ACC112 (cell line): ENCODE data around the gene TFB2M.

Experiments used
- H2AFZ ChIP-seq: fragments of 200-600 bp; sonication (generic); one replicate; pipeline ENCODE4 v1.6.0; 2017; ENCODE audit warnings: antibody characterized with exemption, low read length; ENCODE audit not compliant: unreplicated experiment
- H3K27ac ChIP-seq: fragments of 200-600 bp; sonication (generic); 2 replicates; pipeline ENCODE4 v1.5.1; 2014; ENCODE audit warnings: low read depth, mild to moderate bottlenecking, antibody characterized with exemption, low read length, moderate library complexity
- H3K27me3 ChIP-seq: fragments of 200-600 bp; sonication (generic); 2 replicates; pipeline ENCODE4 v1.6.1; 2014; ENCODE audit warnings: mild to moderate bottlenecking, antibody characterized with exemption, low read length, moderate library complexity, mixed read lengths; ENCODE audit not compliant: insufficient read depth
- H3K36me3 ChIP-seq: fragments of 200-600 bp; sonication (generic); 2 replicates; pipeline ENCODE4 v1.6.1; 2016; ENCODE audit warnings: mild to moderate bottlenecking, antibody characterized with exemption, low read length, moderate library complexity, mixed read lengths; ENCODE audit not compliant: insufficient read depth
- H3K4me1 ChIP-seq: fragments of 200-600 bp; sonication (generic); one replicate; pipeline ENCODE4 v1.6.1; 2016; ENCODE audit warnings: low read length, mixed read lengths; ENCODE audit not compliant: insufficient read depth, unreplicated experiment, control insufficient read depth
- H3K4me3 ChIP-seq: fragments of 200-600 bp; sonication (generic); 2 replicates; pipeline ENCODE4 v1.5.1; 2014; ENCODE audit warnings: mild to moderate bottlenecking, low read depth, low read length
- H3K79me2 ChIP-seq: fragments of 200-600 bp; sonication (generic); one replicate; pipeline ENCODE4 v1.6.0; 2016; ENCODE audit warnings: low read length; ENCODE audit not compliant: control insufficient read depth, unreplicated experiment, insufficient read depth

The TFB2M gene

DNA sequence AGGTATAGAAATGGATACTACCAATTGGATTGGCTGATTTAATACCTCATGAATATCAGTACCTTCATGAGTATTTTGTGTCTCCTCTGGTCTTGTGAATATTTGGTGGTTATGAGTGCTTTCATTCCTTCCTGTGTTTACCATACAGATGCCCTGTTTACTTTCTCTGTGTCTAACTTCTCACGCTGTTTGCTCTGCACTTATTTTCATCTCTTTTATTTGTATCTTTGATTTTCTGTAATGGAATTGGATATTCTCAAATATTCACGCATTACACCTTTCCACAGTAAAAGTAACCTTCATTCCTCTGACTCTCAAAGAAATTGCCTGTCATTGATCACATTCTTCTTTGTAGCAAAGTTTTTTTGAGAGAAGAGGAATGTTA lies 17.0 kb upstream of the TFB2M start:
- H3K36me3 ChIP-seq = no peaks in the 10 kb centered on the region
- no peak overlapping the region for H2AFZ ChIP-seq
- peaks cover 40% of the 10 kb centered on the region for H3K79me2 ChIP-seq
- no peaks in the 10 kb centered on the region for H3K27me3 ChIP-seq
- H3K4me1 ChIP-seq = peaks cover 32% of the 10 kb centered on the region
- H3K4me3 ChIP-seq = no peak overlapping the region
- peak overlapping the region; percentile 48 for H3K27ac ChIP-seq

DNA sequence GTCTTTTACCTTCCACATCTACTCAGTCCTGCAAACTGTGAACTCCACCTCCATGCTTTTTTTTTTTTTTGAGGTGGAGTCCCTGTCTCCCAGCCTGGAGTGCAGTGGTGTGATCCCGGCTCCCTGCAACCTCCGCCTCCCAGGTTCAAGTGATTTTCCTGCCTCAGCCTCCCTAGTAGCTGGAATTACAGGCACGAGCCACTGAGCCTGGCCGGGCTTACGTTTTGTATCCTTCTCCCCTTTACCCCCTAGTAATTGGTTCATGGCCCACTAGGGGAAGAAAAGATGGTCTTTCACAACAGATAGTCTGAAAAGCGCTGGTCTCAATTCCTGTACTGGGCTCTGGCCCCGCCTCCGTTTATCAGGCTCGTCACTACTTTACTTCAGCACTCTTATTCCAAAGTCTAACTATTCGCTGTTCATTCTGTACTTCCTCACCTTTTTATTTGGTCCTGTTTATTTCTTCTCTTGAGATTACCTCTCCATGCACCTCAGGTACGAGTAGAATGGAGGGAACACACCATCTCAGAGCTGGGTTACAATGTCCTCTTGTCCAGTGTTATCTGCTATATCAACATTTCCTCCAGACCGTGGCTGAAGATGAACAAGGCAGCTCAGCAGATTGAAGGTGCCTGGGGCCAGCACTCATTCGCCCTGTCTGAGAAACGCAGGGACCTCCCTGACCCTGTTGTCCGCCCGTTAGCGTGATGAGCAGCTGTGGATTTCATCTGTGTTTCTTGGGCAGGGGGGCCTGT lies 16.4 kb upstream of the TFB2M start:
- peaks cover 41% of the 10 kb centered on the region for H3K79me2 ChIP-seq
- peak overlapping the region; percentile 48; the same call in 1 of the 2 replicates for H3K27ac ChIP-seq

DNA sequence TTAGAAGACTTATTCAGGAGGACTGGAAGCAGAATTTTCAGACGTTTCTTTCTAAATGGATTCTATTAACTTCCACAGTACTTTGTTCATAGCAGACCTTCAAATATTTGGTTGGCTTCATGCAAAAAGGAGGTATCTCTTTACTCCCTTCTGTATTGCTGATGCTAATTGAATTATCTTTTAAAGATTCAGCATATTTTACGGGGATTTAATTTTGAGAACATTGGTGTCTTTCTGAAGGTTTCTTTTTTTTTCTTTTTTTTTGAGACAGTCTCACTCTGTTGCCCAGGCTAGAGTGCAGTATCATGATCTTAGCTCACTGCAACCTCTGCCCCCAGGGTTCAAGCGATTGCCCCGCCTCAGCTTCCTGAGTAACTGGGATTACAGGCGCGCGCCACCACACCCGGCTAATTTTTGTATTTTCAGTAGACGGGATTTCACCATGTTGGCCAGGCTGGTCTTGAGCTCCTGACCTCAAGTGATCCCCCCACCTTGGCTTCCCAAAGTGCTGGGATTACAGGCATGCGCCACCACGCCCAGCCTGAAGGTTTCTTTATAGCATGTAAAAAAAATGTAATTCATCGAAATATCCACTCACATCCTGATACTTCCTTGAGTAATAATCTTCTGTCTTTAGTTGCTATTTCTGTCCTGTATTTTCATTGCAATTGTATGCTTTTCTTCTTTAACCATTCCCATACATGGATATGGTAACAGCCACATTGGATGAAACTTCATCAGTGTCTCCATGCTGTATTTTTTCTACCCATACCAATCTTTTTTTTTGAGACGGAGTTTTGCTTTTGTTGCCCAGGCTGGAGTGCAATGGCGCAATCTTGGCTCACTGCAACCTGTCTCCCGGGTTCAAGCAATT lies 14.7 kb upstream of the TFB2M start:
- H3K27ac ChIP-seq = no peak overlapping the region
- H3K4me1 ChIP-seq = peaks cover 32% of the 10 kb centered on the region
- peaks cover 45% of the 10 kb centered on the region for H3K79me2 ChIP-seq
- no peak overlapping the region for H3K4me3 ChIP-seq
- no peaks in the 10 kb centered on the region for H3K36me3 ChIP-seq
- no peak overlapping the region for H2AFZ ChIP-seq
- no peaks in the 10 kb centered on the region for H3K27me3 ChIP-seq

More for the DNA sequence above, 16.4 kb upstream of the TFB2M start:
- Histone ChIP-seq H3K27me3 (no peaks in the 10 kb centered on the region), H3K4me3 (no peak overlapping the region), H3K4me1 (peaks cover 35% of the 10 kb centered on the region), H2AFZ (no peak overlapping the region), H3K36me3 (no peaks in the 10 kb centered on the region)

DNA sequence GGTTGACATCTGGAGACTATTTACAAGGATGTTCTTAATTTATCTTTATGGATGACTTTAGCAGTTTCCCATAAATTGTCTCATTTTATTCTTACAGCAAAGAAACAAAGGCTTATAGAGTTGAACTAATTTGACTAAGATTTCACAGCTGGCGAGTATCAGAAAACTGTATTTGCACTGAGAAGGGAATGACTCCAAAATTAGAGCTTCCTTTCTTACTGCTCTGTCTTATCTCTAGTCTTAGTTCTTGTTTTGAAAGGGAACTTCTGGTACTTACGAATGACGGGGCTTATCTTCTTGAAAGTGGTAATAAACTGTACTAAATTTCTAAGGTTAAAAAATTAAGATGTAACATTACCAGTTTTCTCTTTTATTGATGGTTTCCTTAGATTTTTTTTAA lies 13.8 kb upstream of the TFB2M start:
- H3K4me1 ChIP-seq = peaks cover 32% of the 10 kb centered on the region
- H3K36me3 ChIP-seq = no peaks in the 10 kb centered on the region
- H2AFZ ChIP-seq = no peak overlapping the region
- H3K27me3 ChIP-seq = no peaks in the 10 kb centered on the region
- H3K27ac ChIP-seq = no peak overlapping the region
- H3K79me2 ChIP-seq = peaks cover 46% of the 10 kb centered on the region
- no peak overlapping the region for H3K4me3 ChIP-seq

DNA sequence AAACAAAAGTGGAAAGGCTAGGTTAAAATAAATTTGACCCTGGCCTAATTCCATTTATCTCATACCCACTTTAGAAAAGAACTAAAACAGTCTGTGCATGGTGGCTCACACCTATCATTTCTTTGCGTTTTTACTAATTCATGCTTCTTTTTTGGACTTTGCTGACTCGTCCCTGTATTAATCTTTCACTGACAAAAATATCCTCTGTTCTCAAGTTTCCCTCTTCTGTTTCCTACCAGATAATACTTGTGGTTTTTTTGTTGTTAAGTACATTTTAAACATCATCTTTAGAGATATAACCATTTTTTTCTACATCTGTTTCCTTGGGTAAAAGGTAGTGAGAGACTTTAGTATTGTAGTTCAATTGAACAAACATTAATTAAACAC lies 11.7 kb upstream of the TFB2M start:
- peaks cover 18% of the 10 kb centered on the region for H3K4me1 ChIP-seq
- peaks cover 47% of the 10 kb centered on the region for H3K79me2 ChIP-seq
- H3K4me3 ChIP-seq = no peak overlapping the region
- no peak overlapping the region for H2AFZ ChIP-seq
- H3K36me3 ChIP-seq = no peaks in the 10 kb centered on the region
- H3K27ac ChIP-seq = no peak overlapping the region
- no peaks in the 10 kb centered on the region for H3K27me3 ChIP-seq

DNA sequence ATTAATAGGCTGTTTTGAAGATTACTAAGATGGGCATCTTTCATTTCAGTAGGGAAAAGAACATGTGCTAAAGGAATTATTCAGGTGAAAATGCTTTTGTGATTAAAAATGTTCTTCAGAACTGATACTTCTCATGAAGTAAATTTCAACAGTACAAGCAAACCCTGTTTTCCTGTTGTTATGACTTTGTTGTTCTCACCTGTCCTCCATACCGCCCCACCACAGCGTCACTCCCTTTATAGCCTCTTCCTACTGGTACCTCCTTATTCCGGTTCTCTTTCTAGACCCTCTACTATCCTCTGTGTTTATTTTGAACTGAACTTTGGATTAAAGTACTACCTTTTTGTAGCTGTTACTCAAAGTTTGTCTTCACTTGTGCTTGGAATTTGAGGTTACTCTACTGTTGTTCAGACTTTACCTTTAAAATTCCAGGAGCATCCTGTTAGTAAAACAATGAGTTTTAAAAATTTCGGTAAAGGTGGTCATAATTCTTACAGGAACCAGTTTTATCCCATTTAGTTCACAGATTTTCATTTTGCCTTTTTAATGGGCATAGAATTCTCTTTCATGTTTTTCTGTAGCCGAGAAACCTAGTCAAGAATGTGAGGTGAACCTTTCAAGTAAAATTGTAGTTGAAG lies 11.1 kb upstream of the TFB2M start:
- H3K79me2 ChIP-seq = peaks cover 46% of the 10 kb centered on the region
- H2AFZ ChIP-seq = no peak overlapping the region
- no peak overlapping the region for H3K27ac ChIP-seq
- H3K4me3 ChIP-seq = no peak overlapping the region
- peaks cover 18% of the 10 kb centered on the region for H3K4me1 ChIP-seq
- H3K27me3 ChIP-seq = no peaks in the 10 kb centered on the region
- H3K36me3 ChIP-seq = no peaks in the 10 kb centered on the region

DNA sequence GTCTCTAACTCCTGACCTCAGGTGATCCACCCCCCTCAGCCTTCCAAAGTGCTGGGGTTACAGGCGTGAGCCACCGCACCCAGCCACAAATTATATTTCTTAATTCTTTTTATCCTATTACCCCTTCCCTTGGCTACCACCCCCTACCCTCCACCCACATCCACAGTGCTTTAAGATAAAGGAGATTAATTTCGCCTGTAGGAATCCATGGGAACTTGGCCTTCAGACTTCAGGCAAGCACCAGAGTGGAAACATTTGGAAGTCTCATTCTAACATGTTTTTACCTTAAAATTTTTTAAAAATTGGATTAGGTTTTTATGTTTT lies 10.6 kb upstream of the TFB2M start:
- H2AFZ ChIP-seq = no peak overlapping the region
- H3K27ac ChIP-seq = no peak overlapping the region
- H3K4me3 ChIP-seq = no peak overlapping the region
- peaks cover 18% of the 10 kb centered on the region for H3K4me1 ChIP-seq
- peaks cover 50% of the 10 kb centered on the region for H3K79me2 ChIP-seq
- H3K27me3 ChIP-seq = no peaks in the 10 kb centered on the region
- no peaks in the 10 kb centered on the region for H3K36me3 ChIP-seq

DNA sequence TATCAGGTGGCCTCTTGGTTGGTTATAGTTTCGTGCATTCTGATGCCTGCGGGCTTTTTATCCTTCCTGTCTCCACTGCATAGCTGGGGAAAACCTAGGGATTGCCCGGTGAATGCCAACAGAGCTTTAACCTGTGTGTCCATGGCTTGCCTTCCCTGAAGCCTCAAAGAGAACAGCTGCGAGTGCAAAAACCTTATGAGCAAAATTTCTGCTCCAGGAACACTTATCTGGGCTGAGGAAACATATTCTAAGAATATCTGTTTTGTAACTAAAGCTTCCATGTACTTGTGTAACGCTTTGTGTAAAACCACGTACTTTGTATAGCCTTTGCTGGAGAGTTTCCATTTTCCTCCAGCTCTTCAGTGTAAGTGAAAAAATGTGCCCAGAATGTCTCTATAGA lies 7.4 kb upstream of the TFB2M start:
- no peak overlapping the region for H3K4me3 ChIP-seq
- no peak overlapping the region for H3K27ac ChIP-seq
- H3K79me2 ChIP-seq = peaks cover 62% of the 10 kb centered on the region
- no peak overlapping the region for H2AFZ ChIP-seq
- peaks cover 20% of the 10 kb centered on the region for H3K4me1 ChIP-seq
- H3K36me3 ChIP-seq = no peaks in the 10 kb centered on the region
- H3K27me3 ChIP-seq = no peaks in the 10 kb centered on the region

DNA sequence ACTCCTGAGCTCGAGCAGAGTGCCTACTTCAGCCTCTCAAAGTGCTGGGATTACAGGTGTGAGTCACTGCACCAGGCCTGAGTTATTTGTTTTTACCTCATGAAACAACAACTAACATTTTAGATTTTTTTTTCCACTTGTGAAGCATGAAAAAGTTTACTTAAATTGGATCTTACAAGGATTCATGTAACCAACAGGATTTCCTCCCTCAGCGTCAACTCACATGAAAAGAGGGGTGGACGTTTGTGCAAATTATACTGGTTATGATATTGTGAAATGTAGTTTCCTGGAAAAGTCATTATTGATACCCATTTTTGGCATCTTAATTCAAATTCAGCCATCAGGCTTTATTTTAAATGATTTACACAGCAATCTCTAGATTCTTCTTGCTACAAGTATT lies 6.7 kb upstream of the TFB2M start:
- H3K27me3 ChIP-seq = no peaks in the 10 kb centered on the region
- H3K79me2 ChIP-seq = peaks cover 69% of the 10 kb centered on the region
- peaks cover 22% of the 10 kb centered on the region for H3K4me1 ChIP-seq
- H2AFZ ChIP-seq = no peak overlapping the region
- no peak overlapping the region for H3K4me3 ChIP-seq
- no peak overlapping the region for H3K27ac ChIP-seq
- H3K36me3 ChIP-seq = no peaks in the 10 kb centered on the region

DNA sequence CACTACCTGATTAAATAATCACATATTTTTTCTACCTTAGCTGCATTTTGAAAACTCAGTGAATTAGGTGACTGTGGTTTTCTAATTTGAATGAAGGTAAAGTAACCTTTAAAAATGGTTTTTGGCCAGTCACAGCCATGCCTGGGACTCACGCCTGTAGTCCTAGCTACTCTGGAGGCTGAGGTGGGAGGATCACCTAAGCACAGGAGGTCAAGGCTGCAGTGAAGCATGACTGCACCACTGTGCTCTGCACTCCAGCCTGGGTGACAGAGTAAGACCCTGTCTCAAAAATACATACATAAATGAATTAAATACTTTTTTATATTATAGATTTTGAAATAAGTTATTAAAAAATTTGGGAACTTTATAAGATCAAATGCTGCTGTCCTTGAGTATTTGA lies 5.9 kb upstream of the TFB2M start:
- H3K4me1 ChIP-seq = peaks cover 17% of the 10 kb centered on the region
- H3K79me2 ChIP-seq = peaks cover 71% of the 10 kb centered on the region
- no peak overlapping the region for H3K4me3 ChIP-seq
- no peaks in the 10 kb centered on the region for H3K27me3 ChIP-seq
- no peak overlapping the region for H2AFZ ChIP-seq
- no peaks in the 10 kb centered on the region for H3K36me3 ChIP-seq
- H3K27ac ChIP-seq = no peak overlapping the region
